ENCODE results near the gene GFI1. TPM values are rescaled to one million over a fixed set of nuclear protein-coding genes. Genes with fewer than 3 reads are reported as not detected.

GFI1 gene
- total RNA-seq, 1 experiment from 2014 or later = 0.35 TPM

DNA sequence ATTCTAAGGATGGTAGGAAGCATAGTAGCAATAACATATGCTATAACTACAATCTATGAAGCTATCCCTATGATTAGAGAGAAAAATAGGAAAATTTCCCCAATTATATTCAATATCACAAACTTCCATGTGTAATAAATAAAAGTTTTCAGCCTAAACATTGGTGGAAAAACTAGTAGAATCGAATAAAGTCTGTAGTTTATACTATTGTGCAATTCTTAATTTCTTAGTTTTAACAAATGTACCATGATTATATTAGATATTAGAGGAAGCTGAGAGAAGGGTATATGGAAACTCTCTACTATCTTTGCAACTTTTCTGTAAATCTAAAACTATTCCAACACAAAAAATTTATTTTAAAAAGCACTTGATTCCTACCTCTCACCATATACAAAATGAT is 13.8 kb upstream of the GFI1 start:
- Mint-ChIP-seq H3K27ac (no peak overlapping the region), H3K36me3 (no peaks in the 10 kb centered on the region), H3K27me3 (ENCODE audit: low read depth) (peaks cover 4% of the 10 kb centered on the region; the same call in 1 of the 2 replicates), H3K9me3 (peaks cover 4% of the 10 kb centered on the region), H3K4me1 (no peaks in the 10 kb centered on the region), H3K4me3 (no peak overlapping the region)
- ChIA-PET POLR2A (no interaction called here), CTCF (no interaction called here)
- DNase-seq (ENCODE audit: low spot score) = no peak
- no peak for ATAC-seq
- TF ChIP-seq EMX1 (CRISPR knock-in tag; IDR thresholded peaks at IDR 0.05) (no peak), NFE2L1 (CRISPR knock-in tag; IDR thresholded peaks at IDR 0.05) (no peak), ZNF671 (CRISPR knock-in tag; IDR thresholded peaks at IDR 0.05) (no peak), MYBL2 (CRISPR knock-in tag; IDR thresholded peaks at IDR 0.05) (no peak), RELA (CRISPR knock-in tag; IDR thresholded peaks at IDR 0.05; ENCODE audit: borderline replicate concordance) (no peak), CREB1 (CRISPR knock-in tag; IDR thresholded peaks at IDR 0.05) (no peak)
- TF ChIP-seq, protein P1, sequence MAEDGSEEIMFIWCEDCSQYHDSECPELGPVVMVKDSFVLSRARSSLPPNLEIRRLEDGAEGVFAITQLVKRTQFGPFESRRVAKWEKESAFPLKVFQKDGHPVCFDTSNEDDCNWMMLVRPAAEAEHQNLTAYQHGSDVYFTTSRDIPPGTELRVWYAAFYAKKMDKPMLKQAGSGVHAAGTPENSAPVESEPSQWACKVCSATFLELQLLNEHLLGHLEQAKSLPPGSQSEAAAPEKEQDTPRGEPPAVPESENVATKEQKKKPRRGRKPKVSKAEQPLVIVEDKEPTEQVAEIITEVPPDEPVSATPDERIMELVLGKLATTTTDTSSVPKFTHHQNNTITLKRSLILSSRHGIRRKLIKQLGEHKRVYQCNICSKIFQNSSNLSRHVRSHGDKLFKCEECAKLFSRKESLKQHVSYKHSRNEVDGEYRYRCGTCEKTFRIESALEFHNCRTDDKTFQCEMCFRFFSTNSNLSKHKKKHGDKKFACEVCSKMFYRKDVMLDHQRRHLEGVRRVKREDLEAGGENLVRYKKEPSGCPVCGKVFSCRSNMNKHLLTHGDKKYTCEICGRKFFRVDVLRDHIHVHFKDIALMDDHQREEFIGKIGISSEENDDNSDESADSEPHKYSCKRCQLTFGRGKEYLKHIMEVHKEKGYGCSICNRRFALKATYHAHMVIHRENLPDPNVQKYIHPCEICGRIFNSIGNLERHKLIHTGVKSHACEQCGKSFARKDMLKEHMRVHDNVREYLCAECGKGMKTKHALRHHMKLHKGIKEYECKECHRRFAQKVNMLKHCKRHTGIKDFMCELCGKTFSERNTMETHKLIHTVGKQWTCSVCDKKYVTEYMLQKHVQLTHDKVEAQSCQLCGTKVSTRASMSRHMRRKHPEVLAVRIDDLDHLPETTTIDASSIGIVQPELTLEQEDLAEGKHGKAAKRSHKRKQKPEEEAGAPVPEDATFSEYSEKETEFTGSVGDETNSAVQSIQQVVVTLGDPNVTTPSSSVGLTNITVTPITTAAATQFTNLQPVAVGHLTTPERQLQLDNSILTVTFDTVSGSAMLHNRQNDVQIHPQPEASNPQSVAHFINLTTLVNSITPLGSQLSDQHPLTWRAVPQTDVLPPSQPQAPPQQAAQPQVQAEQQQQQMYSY (CRISPR knock-in tag; IDR thresholded peaks at IDR 0.05) = no peak
- TF ChIP-seq, protein P2, sequence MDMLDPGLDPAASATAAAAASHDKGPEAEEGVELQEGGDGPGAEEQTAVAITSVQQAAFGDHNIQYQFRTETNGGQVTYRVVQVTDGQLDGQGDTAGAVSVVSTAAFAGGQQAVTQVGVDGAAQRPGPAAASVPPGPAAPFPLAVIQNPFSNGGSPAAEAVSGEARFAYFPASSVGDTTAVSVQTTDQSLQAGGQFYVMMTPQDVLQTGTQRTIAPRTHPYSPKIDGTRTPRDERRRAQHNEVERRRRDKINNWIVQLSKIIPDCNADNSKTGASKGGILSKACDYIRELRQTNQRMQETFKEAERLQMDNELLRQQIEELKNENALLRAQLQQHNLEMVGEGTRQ (CRISPR knock-in tag; IDR thresholded peaks at IDR 0.05) = no peak
- TF ChIP-seq, protein P3, sequence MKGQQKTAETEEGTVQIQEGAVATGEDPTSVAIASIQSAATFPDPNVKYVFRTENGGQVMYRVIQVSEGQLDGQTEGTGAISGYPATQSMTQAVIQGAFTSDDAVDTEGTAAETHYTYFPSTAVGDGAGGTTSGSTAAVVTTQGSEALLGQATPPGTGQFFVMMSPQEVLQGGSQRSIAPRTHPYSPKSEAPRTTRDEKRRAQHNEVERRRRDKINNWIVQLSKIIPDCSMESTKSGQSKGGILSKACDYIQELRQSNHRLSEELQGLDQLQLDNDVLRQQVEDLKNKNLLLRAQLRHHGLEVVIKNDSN (CRISPR knock-in tag; IDR thresholded peaks at IDR 0.05) = no peak
- TF ChIP-seq, protein P4, sequence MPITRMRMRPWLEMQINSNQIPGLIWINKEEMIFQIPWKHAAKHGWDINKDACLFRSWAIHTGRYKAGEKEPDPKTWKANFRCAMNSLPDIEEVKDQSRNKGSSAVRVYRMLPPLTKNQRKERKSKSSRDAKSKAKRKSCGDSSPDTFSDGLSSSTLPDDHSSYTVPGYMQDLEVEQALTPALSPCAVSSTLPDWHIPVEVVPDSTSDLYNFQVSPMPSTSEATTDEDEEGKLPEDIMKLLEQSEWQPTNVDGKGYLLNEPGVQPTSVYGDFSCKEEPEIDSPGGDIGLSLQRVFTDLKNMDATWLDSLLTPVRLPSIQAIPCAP (CRISPR knock-in tag; IDR thresholded peaks at IDR 0.05) = no peak

DNA sequence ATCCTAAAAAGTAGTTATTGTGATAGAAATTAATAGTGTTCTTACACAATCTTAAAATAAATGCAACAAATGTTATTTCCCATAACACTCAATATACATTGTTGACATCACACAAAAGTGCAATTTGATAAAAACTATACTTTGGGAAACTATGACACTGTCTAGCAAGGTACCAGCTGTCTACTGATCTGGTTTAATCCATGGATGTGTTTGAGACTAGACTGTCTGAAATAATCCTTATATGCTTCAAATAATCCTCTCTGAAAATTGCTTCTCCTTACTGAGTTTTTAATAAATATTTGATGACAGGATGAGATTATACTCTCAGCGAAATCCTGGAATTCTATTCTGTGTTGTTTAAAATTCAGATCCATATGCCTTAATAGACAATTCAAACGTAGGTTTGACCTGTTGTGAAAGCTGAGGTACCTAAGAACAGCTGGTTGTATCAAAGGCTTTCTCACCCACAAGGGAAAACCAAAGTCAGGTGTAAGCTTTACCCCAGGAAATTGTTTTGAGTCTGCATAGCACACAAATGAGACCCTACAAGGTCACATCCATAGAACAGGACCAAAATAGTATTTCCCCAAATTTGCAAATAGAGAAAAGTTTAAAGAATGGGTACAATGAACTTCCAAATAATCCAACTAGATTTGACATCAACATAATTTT is 8.8 kb upstream of the GFI1 start:
- Mint-ChIP-seq H3K4me3 (no peak overlapping the region), H3K4me1 (no peaks in the 10 kb centered on the region), H3K36me3 (no peaks in the 10 kb centered on the region), H3K27ac (no peak overlapping the region), H3K27me3 (ENCODE audit: low read depth) (peaks cover 18% of the 10 kb centered on the region), H3K9me3 (no peaks in the 10 kb centered on the region)
- ChIA-PET POLR2A (no interaction called here), CTCF (no interaction called here)
- TF ChIP-seq, protein P5, sequence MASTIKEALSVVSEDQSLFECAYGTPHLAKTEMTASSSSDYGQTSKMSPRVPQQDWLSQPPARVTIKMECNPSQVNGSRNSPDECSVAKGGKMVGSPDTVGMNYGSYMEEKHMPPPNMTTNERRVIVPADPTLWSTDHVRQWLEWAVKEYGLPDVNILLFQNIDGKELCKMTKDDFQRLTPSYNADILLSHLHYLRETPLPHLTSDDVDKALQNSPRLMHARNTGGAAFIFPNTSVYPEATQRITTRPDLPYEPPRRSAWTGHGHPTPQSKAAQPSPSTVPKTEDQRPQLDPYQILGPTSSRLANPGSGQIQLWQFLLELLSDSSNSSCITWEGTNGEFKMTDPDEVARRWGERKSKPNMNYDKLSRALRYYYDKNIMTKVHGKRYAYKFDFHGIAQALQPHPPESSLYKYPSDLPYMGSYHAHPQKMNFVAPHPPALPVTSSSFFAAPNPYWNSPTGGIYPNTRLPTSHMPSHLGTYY (CRISPR knock-in tag; IDR thresholded peaks at IDR 0.05) = no peak
- TF ChIP-seq, protein P3 (CRISPR knock-in tag; IDR thresholded peaks at IDR 0.05) = no peak
- TF ChIP-seq, protein P6, sequence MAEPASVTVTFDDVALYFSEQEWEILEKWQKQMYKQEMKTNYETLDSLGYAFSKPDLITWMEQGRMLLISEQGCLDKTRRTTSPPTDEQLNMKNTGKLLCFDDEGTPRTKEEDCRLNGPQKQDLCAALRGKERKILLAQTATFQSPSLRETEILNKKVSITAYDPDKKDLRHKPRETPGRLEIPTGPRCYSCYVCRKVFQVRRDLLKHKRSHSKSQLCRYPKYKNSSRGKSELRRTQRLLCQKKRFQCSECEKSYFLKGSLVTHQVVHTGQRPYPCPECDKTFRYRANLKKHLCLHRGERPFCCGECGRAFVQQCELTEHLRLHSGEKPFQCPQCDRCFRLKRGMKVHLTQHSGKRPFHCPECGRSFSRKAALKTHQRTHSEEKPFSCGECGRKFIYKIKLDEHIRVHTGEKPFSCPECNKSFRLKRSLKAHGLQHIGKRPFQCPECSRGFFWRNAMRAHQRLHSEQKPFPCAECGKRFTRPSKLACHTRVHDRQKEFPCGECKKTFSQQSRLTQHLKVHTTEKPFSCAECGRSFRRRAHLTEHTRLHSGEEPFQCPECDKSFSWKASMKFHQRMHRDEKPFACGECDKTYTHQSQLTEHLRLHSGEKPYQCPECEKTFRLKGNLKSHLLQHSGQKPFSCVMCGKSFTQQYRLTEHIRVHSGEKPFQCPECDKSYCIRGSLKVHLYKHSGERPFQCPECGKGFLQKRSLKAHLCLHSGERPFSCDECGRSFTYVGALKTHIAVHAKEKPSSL (CRISPR knock-in tag; conservative IDR thresholded peaks at IDR 0.05) = no peak
- TF ChIP-seq ZNF416 (CRISPR knock-in tag; IDR thresholded peaks at IDR 0.05) (no peak), NFATC4 (CRISPR knock-in tag; IDR thresholded peaks at IDR 0.05) (no peak), ELF4 (CRISPR knock-in tag; IDR thresholded peaks at IDR 0.05; ENCODE audit: low read depth) (no peak), SMAD3 (CRISPR knock-in tag; IDR thresholded peaks at IDR 0.05; ENCODE audit: borderline replicate concordance) (no peak)
- TF ChIP-seq, protein P7, sequence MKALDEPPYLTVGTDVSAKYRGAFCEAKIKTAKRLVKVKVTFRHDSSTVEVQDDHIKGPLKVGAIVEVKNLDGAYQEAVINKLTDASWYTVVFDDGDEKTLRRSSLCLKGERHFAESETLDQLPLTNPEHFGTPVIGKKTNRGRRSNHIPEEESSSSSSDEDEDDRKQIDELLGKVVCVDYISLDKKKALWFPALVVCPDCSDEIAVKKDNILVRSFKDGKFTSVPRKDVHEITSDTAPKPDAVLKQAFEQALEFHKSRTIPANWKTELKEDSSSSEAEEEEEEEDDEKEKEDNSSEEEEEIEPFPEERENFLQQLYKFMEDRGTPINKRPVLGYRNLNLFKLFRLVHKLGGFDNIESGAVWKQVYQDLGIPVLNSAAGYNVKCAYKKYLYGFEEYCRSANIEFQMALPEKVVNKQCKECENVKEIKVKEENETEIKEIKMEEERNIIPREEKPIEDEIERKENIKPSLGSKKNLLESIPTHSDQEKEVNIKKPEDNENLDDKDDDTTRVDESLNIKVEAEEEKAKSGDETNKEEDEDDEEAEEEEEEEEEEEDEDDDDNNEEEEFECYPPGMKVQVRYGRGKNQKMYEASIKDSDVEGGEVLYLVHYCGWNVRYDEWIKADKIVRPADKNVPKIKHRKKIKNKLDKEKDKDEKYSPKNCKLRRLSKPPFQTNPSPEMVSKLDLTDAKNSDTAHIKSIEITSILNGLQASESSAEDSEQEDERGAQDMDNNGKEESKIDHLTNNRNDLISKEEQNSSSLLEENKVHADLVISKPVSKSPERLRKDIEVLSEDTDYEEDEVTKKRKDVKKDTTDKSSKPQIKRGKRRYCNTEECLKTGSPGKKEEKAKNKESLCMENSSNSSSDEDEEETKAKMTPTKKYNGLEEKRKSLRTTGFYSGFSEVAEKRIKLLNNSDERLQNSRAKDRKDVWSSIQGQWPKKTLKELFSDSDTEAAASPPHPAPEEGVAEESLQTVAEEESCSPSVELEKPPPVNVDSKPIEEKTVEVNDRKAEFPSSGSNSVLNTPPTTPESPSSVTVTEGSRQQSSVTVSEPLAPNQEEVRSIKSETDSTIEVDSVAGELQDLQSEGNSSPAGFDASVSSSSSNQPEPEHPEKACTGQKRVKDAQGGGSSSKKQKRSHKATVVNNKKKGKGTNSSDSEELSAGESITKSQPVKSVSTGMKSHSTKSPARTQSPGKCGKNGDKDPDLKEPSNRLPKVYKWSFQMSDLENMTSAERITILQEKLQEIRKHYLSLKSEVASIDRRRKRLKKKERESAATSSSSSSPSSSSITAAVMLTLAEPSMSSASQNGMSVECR (CRISPR knock-in tag; IDR thresholded peaks at IDR 0.05; ENCODE audit: borderline replicate concordance) = no peak
- ATAC-seq (no peak), DNase-seq (ENCODE audit: low spot score) (no peak)

Measured in WTC11 (cell line).